ENCODE results near the gene ZIC2.

ZIC2 gene

GRCh38 chr13:99967498-99967868 lies 14.1 kb upstream of the ZIC2 start:
- Histone ChIP-seq H3K4me3 (ENCODE audit: low read length) (peak overlapping the region; percentile 95), H3K27me3 (ENCODE audit: insufficient read depth, low read length, poor library complexity) (no peaks in the 10 kb centered on the region)

DNA sequence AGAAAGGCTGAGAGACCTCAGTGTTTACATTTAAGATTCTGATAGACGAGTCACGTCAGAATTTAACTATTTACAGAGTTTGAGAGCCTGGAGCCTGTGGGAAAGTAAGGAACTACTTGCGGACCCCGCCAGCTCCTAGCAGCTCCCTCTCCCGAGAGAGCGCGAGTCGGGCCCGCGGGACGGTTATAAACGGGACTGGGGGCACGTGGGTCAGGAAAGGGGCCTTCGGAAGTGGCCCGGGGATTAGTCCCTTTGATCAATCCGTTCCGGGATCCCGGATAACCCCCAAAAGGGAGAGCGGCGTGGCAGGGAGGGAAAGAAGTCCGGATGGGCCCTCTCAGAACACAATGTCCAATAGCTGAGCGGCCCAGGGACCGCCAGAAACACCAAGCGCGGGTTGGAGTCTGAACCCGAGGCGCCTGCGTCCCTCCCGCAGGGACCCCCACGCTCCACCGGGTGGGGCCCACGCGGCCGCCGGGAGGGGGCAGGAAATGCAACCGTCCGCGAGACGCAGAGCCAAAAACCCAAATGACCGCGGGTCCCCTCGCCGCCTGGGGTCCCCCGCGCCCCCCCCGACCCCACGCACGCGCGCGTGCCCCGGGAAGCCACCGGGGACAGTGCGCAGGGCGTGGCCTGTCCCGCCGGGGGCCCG lies 13.6 kb upstream of the ZIC2 start:
- Histone ChIP-seq H3K79me1 (ENCODE audit: low read length) (peaks cover 4% of the 10 kb centered on the region), H4K8ac (ENCODE audit: low read depth, low read length) (peak overlapping the region; percentile 95), H2BK5ac (ENCODE audit: low read length) (no peak overlapping the region), H3K36me3 (ENCODE audit: control insufficient read depth, insufficient read depth, low read length) (peaks cover 4% of the 10 kb centered on the region), H2AK5ac (ENCODE audit: low read length) (no peak overlapping the region), H3K79me2 (ENCODE audit: control insufficient read depth, insufficient read depth, low read length) (peaks cover 44% of the 10 kb centered on the region), H3K4me1 (ENCODE audit: control insufficient read depth, low read depth, low read length) (peaks cover 7% of the 10 kb centered on the region), H2BK120ac (ENCODE audit: low read depth, low read length) (no peak overlapping the region), H3K23ac (ENCODE audit: low read length) (peak overlapping the region; percentile 80), H3K4me3 (ENCODE audit: low read length) (peak overlapping the region; percentile 95), H3K27ac (ENCODE audit: low read depth, low read length) (peak overlapping the region; percentile 64), H4K5ac (ENCODE audit: low read length) (no peak overlapping the region), H3K27me3 (ENCODE audit: insufficient read depth, low read length, poor library complexity) (no peaks in the 10 kb centered on the region), H2BK15ac (replicated peaks; ENCODE audit: low read depth) (no peak overlapping the region), H3K4me2 (ENCODE audit: low read length) (peak overlapping the region; percentile 77), H3K18ac (ENCODE audit: low read length) (peak overlapping the region; percentile 85), H3K56ac (ENCODE audit: low read length) (peak overlapping the region; percentile 100), H3K9ac (ENCODE audit: low read length) (peak overlapping the region; percentile 99), H3K4ac (ENCODE audit: low read depth, low read length) (peak overlapping the region; percentile 89)
- WGBS (ENCODE audit: extremely low coverage, insufficient coverage, low lambda C conversion rate) = no CpG with 5 or more reads among the region's 58 CpGs
- peak; percentile 67 for DNase-seq

More at GRCh38 chr13:99967498-99967868, 14.1 kb upstream of the ZIC2 start:
- H3K79me1 ChIP-seq (ENCODE audit: low read length) = peaks cover 4% of the 10 kb centered on the region
- peak overlapping the region; percentile 100 for H3K56ac ChIP-seq (ENCODE audit: low read length)
- peaks cover 44% of the 10 kb centered on the region for H3K79me2 ChIP-seq (ENCODE audit: control insufficient read depth, insufficient read depth, low read length)
- no peak overlapping the region for H2BK5ac ChIP-seq (ENCODE audit: low read length)
- H2BK15ac ChIP-seq (replicated peaks; ENCODE audit: low read depth) = no peak overlapping the region
- H2AK5ac ChIP-seq (ENCODE audit: low read length) = no peak overlapping the region
- no peak overlapping the region for H4K8ac ChIP-seq (ENCODE audit: low read depth, low read length)
- H2BK120ac ChIP-seq (ENCODE audit: low read depth, low read length) = no peak overlapping the region
- peak overlapping the region; percentile 85 for H3K18ac ChIP-seq (ENCODE audit: low read length)
- no peak overlapping the region for H3K27ac ChIP-seq (ENCODE audit: low read depth, low read length)
- H3K23ac ChIP-seq (ENCODE audit: low read length) = peak overlapping the region; percentile 61
- peak overlapping the region; percentile 77 for H3K4me2 ChIP-seq (ENCODE audit: low read length)
- peaks cover 7% of the 10 kb centered on the region for H3K4me1 ChIP-seq (ENCODE audit: control insufficient read depth, low read depth, low read length)
- DNase-seq = no peak
- H4K5ac ChIP-seq (ENCODE audit: low read length) = peak overlapping the region; percentile 47
- H3K36me3 ChIP-seq (ENCODE audit: control insufficient read depth, insufficient read depth, low read length) = peaks cover 4% of the 10 kb centered on the region
- H3K4ac ChIP-seq (ENCODE audit: low read depth, low read length) = no peak overlapping the region
- H3K9ac ChIP-seq (ENCODE audit: low read length) = peak overlapping the region; percentile 99
- no CpG with 5 or more reads among the region's 9 CpGs for WGBS (ENCODE audit: extremely low coverage, insufficient coverage, low lambda C conversion rate)

DNA sequence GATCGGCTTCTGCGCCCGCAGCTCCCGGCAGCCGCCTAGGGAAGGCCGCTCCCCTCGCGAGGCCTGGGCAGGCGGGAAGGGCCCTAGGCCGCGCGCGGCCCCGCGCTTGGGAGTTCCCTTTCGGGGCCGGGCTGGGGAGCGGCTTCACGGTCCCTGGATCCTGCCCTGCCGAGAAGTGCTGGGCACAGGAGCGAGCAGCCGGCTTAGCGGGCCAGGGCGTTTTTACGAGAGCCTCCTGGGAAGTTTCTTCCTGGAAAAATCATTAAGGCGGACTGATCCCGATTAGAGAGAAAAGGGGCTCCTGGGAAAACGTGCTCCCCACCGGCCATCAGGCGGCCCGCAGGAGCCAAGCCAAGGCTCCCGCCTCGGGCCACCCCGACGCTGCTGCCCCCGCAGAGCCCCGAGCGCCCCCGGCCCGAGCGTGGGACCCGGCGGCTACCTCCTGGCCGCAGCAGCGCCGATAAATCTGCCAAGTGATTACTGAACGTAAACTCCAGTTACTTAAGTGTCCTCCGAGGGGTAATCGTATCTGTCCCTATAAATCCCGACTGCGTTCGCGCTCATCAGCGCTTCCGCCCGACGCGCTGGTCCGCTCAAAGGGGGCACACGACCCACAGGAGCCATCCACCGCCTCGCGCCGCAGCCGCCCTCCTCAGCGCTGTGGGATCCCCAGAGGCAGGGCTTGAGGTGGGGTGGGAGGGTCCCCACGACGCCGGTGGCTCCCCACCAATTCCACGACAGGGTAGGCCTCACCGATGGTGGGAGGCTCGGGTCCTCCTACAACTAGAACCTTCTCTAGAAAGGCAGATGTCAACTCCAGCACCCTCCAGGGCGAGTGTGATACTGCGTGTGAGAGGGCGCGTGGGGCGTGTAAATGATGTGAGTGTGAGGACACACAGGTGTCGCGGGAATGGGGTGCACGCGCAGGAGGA lies 12.8 kb upstream of the ZIC2 start:
- Histone ChIP-seq H2AK5ac (ENCODE audit: low read length) (peak overlapping the region; percentile 96), H3K56ac (ENCODE audit: low read length) (peak overlapping the region; percentile 100), H3K23ac (ENCODE audit: low read length) (peak overlapping the region; percentile 99), H4K8ac (ENCODE audit: low read depth, low read length) (peak overlapping the region; percentile 95), H3K4me2 (ENCODE audit: low read length) (peak overlapping the region; percentile 77), H3K27me3 (ENCODE audit: insufficient read depth, low read length, poor library complexity) (no peaks in the 10 kb centered on the region), H2BK15ac (replicated peaks; ENCODE audit: low read depth) (no peak overlapping the region), H3K4ac (ENCODE audit: low read depth, low read length) (peak overlapping the region; percentile 82), H3K4me3 (ENCODE audit: low read length) (peak overlapping the region; percentile 95), H3K4me1 (ENCODE audit: control insufficient read depth, low read depth, low read length) (peaks cover 7% of the 10 kb centered on the region), H3K18ac (ENCODE audit: low read length) (peak overlapping the region; percentile 85), H3K27ac (ENCODE audit: low read depth, low read length) (peak overlapping the region; percentile 64), H2BK120ac (ENCODE audit: low read depth, low read length) (no peak overlapping the region), H3K79me2 (ENCODE audit: control insufficient read depth, insufficient read depth, low read length) (peaks cover 44% of the 10 kb centered on the region), H3K79me1 (ENCODE audit: low read length) (peaks cover 4% of the 10 kb centered on the region), H2BK5ac (ENCODE audit: low read length) (peak overlapping the region; percentile 82), H3K9ac (ENCODE audit: low read length) (peak overlapping the region; percentile 99), H3K36me3 (ENCODE audit: control insufficient read depth, insufficient read depth, low read length) (peaks cover 4% of the 10 kb centered on the region), H4K5ac (ENCODE audit: low read length) (no peak overlapping the region)
- DNase-seq = peak; percentile 79
- WGBS (ENCODE audit: extremely low coverage, insufficient coverage, low lambda C conversion rate) = no CpG with 5 or more reads among the region's 81 CpGs

DNA sequence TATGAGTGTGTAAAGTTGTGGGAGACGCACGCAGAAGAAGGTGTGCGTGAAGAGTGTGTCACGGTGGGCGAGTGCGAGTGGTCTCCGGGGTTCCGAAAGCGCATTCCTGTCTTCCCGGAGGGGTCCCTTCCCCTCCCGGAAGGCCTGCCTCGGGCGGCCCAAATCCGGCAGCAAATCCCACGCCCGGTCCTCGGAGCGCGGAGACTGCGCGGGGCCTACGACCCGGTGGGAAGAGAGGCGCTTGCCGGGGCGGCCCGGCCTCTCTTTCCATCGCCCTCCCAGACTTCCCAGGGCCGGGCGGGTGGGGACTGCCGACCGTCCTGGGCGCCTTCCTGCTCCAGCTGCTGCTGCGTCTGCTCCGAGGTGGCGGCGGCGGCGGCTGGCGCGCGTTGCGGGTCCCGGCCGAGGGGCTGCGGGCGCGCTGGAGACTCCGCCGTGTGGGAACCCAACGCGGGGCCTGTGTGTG lies 12.1 kb upstream of the ZIC2 start:
- no CpG with 5 or more reads among the region's 52 CpGs for WGBS (ENCODE audit: extremely low coverage, insufficient coverage, low lambda C conversion rate)
- H3K79me2 ChIP-seq (ENCODE audit: control insufficient read depth, insufficient read depth, low read length) = peaks cover 44% of the 10 kb centered on the region
- H3K4me3 ChIP-seq (ENCODE audit: low read length) = peak overlapping the region; percentile 95

GRCh38 chr13:99969919-99970650 lies 11.5 kb upstream of the ZIC2 start:
- peak; percentile 92 for DNase-seq
- H3K56ac ChIP-seq (ENCODE audit: low read length) = peak overlapping the region; percentile 100
- H4K5ac ChIP-seq (ENCODE audit: low read length) = no peak overlapping the region
- peak overlapping the region; percentile 99 for H3K4ac ChIP-seq (ENCODE audit: low read depth, low read length)
- H3K36me3 ChIP-seq (ENCODE audit: control insufficient read depth, insufficient read depth, low read length) = peaks cover 3% of the 10 kb centered on the region
- peaks cover 10% of the 10 kb centered on the region for H3K4me1 ChIP-seq (ENCODE audit: control insufficient read depth, low read depth, low read length)
- peak overlapping the region; percentile 95 for H3K27ac ChIP-seq (ENCODE audit: low read depth, low read length)
- no peak overlapping the region for H3K23ac ChIP-seq (ENCODE audit: low read length)
- no peak overlapping the region for H2AK5ac ChIP-seq (ENCODE audit: low read length)
- peak overlapping the region; percentile 97 for H2BK5ac ChIP-seq (ENCODE audit: low read length)
- peak overlapping the region; percentile 99 for H3K9ac ChIP-seq (ENCODE audit: low read length)
- no CpG with 5 or more reads among the region's 79 CpGs for WGBS (ENCODE audit: extremely low coverage, insufficient coverage, low lambda C conversion rate)
- peak overlapping the region; percentile 95 for H3K4me3 ChIP-seq (ENCODE audit: low read length)
- H3K18ac ChIP-seq (ENCODE audit: low read length) = peak overlapping the region; percentile 96
- H2BK15ac ChIP-seq (replicated peaks; ENCODE audit: low read depth) = no peak overlapping the region
- H3K79me2 ChIP-seq (ENCODE audit: control insufficient read depth, insufficient read depth, low read length) = peaks cover 44% of the 10 kb centered on the region
- no peaks in the 10 kb centered on the region for H3K27me3 ChIP-seq (ENCODE audit: insufficient read depth, low read length, poor library complexity)
- no peak overlapping the region for H4K8ac ChIP-seq (ENCODE audit: low read depth, low read length)
- peak overlapping the region; percentile 39 for H3K4me2 ChIP-seq (ENCODE audit: low read length)
- H2BK120ac ChIP-seq (ENCODE audit: low read depth, low read length) = peak overlapping the region; percentile 18
- H3K79me1 ChIP-seq (ENCODE audit: low read length) = peaks cover 4% of the 10 kb centered on the region

More for the DNA sequence above, 12.1 kb upstream of the ZIC2 start:
- H2AK5ac ChIP-seq (ENCODE audit: low read length) = peak overlapping the region; percentile 96
- H4K5ac ChIP-seq (ENCODE audit: low read length) = no peak overlapping the region
- no peak overlapping the region for H3K27ac ChIP-seq (ENCODE audit: low read depth, low read length)
- peaks cover 3% of the 10 kb centered on the region for H3K36me3 ChIP-seq (ENCODE audit: control insufficient read depth, insufficient read depth, low read length)
- no peak overlapping the region for H4K8ac ChIP-seq (ENCODE audit: low read depth, low read length)
- H3K9ac ChIP-seq (ENCODE audit: low read length) = peak overlapping the region; percentile 99
- H3K23ac ChIP-seq (ENCODE audit: low read length) = peak overlapping the region; percentile 99
- H2BK120ac ChIP-seq (ENCODE audit: low read depth, low read length) = peak overlapping the region; percentile 18
- H3K79me1 ChIP-seq (ENCODE audit: low read length) = peaks cover 4% of the 10 kb centered on the region
- no peak for DNase-seq
- H3K4ac ChIP-seq (ENCODE audit: low read depth, low read length) = peak overlapping the region; percentile 27
- no peaks in the 10 kb centered on the region for H3K27me3 ChIP-seq (ENCODE audit: insufficient read depth, low read length, poor library complexity)
- H3K18ac ChIP-seq (ENCODE audit: low read length) = peak overlapping the region; percentile 72
- H2BK5ac ChIP-seq (ENCODE audit: low read length) = peak overlapping the region; percentile 82
- H2BK15ac ChIP-seq (replicated peaks; ENCODE audit: low read depth) = no peak overlapping the region
- H3K4me1 ChIP-seq (ENCODE audit: control insufficient read depth, low read depth, low read length) = peaks cover 7% of the 10 kb centered on the region
- H3K4me2 ChIP-seq (ENCODE audit: low read length) = peak overlapping the region; percentile 77
- H3K56ac ChIP-seq (ENCODE audit: low read length) = peak overlapping the region; percentile 100
